ENCODE data around the gene ARHGAP1.

The ARHGAP1 gene

GRCh38 chr11:46700241-46701077, at the start of gene ARHGAP1, which contains the start of gene ZNF408:
ARHGAP1 (minus strand) TSS chr11:46700619; CDS start chr11:46696107, 4,512 bp downstream.
ZNF408 (plus strand) TSS chr11:46701031; CDS start chr11:46701048, 17 bp downstream.
- DNase-seq, result peak; percentile 96 to 99 (median 98)

DNA sequence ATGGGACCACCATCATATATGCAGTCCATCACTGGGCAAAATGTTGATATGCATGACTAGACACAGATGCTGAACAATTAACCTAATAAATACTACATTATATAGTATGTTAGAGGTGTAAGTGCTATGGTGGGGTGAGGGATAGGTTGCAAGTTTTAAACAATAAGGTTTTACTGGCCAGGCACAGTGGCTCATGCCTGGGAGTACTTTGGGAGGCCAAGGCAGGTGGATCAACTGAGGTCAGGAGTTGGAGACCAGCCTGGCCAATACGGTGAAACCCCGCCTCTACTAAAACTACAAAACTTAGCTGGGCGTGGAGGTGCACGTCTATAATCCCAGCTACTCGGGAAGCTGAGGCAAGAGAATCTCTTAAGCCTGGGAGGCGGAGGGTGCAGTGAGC, 46.7 kb upstream of the ARHGAP1 start:
- no peak for DNase-seq

- no peak for DNase-seq
Measured at GRCh38 chr11:46745995-46746394, 45.6 kb upstream of the ARHGAP1 start.

DNA sequence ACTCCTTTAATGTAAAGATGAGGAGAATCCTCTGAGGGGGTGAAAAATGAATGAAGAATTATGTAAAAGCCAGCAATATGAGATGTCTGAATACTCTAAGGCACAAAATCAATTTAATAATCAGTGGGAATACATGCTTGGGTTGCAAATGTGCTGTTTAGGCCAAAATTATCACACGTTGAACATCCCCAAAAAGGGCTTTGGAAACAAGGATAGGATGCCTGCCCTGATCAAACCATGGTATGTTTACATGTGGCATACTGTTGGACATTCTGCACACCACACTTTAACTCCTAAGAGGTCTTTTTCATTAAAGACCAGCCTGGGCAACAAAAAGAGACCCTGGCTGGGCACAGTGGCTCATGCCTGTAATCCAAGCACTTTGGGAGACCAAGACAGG, 44.9 kb upstream of the ARHGAP1 start:
- DNase-seq, result no peak

- no peak for DNase-seq
Measured at GRCh38 chr11:46743693-46744339, 43.4 kb upstream of the ARHGAP1 start.

DNA sequence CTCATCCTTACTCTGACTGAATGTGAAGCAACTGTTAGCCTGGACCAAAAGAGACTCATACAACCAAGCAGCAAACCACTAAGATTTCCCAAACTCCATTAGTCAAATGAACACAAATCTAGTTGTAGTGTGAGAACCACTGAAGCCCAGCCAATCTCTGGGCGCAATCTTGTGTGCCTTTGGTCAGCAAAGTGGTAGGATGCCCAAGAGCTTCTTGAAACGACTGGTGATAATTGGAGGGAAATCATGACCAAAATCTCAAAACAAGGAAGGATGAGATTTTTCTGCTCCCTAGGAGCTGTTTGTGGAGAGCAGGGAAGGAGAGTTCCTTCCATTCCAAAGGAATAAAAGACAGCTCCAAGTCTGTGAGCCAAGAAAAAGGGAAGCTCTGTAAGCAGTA, 42.6 kb upstream of the ARHGAP1 start:
- DNase-seq, result no peak

GRCh38 chr11:46741600-46742484, 41.4 kb upstream of the ARHGAP1 start:
- DNase-seq, result no peak

- DNase-seq, result no peak
Measured at GRCh38 chr11:46738887-46739286, 38.5 kb upstream of the ARHGAP1 start.

DNA sequence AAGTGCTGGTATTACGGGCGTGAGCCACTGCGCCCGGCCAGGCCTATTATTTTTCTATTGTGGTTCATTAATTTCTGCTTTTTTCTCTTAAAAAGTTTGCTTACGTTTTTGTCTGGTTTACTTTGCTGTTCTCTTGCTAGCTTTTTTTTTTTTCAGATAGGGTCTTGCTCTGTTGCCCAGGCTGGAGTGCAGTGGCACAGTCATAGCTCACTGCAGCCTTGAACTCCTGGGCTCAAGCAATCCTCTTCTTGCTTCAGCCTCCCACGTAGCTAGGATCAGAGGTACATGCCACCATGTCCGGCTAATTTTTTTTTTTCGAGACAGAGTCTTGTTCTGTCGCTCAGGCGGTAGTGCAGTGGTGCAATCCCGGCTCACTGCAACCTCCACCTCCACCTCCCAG, 37.3 kb upstream of the ARHGAP1 start:
- DNase-seq, result no peak

- no peak for DNase-seq
Measured at GRCh38 chr11:46736615-46737014, 36.2 kb upstream of the ARHGAP1 start.

- DNase-seq, result no peak
Measured at GRCh38 chr11:46736146-46736545, 35.7 kb upstream of the ARHGAP1 start.

- DNase-seq, result no peak
Measured at GRCh38 chr11:46733234-46733633, 32.8 kb upstream of the ARHGAP1 start.

DNA sequence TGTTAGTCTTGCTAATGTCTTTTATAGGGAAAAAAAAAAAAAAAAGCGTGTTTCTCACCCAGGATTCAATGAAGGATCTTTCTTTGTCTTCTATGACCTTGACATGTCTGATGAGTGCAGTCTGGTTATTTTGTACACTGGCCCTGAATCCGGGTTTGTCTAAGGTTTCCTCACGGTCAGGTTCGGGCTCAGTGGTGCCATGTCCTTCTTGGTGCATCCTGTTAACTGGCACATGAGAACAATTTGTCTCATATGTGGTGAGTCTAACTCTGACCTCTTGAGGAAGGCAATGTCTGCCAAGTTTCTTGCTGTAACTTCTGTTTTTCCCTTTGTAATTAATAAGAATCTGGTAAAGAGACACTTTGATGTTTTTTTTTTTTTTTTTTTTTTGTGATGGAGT, 31.1 kb upstream of the ARHGAP1 start:
- DNase-seq, result no peak

DNA sequence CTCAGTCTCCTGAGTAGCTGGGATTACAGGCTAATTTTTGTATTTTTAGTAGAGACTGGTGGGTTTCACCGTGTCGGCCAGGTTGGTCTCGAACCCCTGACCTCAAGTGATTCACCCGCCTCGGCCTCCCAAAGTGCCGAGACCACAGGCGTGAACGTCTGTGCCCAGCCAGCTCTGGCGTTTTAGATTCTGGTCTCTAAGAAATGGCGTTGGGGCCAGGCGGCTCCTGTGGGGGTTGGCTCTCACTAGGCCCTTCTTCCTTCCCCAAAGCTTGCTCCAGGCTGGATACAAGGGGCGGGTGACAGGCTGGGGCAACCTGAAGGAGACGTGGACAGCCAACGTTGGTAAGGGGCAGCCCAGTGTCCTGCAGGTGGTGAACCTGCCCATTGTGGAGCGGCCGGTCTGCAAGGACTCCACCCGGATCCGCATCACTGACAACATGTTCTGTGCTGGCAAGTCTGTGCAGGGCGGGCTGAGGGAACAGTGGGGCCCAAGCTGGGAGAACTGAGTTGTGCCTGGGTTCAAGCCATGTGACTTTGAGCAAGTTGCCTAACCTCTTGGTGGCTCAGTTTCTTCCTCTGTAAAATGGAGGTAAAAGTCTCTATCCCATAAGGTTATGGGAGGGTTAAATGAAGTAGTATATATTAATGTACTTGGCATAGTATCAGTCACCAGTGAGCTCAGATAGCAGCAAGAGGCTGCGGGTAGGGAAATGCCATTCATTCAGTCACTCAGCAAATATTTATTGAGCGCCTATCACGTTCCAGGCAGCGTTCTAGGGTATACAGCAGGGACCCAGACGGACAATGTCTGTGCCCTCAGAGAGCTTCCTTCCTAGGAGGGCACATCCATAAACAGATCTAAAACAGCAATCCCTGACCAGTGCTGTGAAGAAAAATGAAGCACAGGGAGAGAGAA, 28.9 kb upstream of the ARHGAP1 start:
- no peak for DNase-seq

- DNase-seq, result no peak
Measured at GRCh38 chr11:46728659-46729040, 28.2 kb upstream of the ARHGAP1 start.

DNA sequence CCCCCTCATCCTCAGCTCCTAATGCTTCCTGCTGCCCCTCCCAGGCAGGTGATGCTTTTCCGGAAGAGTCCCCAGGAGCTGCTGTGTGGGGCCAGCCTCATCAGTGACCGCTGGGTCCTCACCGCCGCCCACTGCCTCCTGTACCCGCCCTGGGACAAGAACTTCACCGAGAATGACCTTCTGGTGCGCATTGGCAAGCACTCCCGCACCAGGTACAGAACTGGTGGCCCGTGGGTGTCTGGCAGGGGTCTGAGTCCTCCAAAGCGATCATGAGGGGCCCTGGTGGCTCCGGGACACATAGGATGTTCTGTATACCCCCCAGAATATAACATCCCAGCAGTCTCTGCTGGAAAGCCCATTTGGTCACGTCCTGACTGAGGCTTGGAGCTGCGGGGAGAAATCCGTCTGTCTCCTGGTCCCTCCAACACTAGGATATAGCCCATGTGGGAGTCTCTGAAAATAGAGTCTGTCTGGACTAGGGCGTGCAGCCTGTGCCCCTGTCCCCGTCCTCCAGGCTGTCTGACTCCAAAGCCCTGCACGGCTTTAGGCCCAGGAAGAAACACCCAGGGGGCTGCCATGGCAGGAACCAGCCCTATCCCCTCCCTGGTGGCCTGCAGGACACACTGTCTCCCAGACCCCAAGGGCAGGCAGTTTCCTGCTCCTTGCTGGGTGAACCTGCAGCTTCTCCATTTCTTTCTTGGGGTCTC, 27.7 kb upstream of the ARHGAP1 start:
- DNase-seq, result no peak

GRCh38 chr11:46726206-46726862, 25.9 kb upstream of the ARHGAP1 start:
- no peak for DNase-seq

DNA sequence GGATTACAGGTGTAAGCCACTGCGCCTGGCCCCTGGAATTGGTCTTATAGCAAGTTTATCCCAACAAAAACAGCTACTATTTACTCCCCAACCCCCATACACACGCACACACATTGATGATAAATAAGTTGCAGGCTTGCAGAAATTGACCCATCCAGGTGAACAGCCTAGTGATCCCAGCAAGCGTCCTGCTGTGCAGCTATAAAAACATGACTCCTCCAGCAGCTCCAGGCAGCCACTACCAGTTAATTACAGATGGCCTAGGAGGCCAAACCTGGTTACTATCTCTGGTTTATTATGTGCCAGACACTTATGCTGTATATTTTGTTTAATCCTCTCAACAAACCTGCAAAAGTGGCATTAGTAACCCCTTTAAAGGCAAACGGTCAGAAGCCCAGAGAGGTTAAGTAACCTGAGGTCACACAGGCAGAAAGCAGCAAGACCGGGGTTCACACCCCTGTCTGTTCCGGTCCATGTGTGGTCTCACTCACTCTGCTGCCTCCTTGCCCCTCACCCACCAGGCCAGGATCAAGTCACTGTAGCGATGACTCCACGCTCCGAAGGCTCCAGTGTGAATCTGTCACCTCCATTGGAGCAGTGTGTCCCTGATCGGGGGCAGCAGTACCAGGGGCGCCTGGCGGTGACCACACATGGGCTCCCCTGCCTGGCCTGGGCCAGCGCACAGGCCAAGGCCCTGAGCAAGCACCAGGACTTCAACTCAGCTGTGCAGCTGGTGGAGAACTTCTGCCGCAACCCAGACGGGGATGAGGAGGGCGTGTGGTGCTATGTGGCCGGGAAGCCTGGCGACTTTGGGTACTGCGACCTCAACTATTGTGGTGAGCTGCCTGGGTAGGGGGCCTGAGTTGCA, 25.2 kb upstream of the ARHGAP1 start:
- DNase-seq, result no peak

- no peak for DNase-seq
Measured at GRCh38 chr11:46724088-46724487, 23.7 kb upstream of the ARHGAP1 start.

DNA sequence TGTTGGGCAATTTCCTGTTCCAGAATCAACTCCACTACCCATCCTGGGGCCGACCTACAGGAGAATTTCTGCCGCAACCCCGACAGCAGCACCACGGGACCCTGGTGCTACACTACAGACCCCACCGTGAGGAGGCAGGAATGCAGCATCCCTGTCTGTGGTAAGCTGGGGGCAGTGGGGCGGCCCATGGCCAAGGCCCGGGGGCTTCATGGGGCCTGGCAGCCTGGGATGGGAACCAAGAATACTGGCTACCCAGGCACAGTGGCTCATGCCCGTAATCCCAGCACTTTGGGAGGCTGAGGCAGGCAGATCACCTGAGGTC, 22.9 kb upstream of the ARHGAP1 start:
- DNase-seq, result no peak

Data from activated CD4-positive, CD25-positive, alpha-beta regulatory T cell (primary cell).